GM18519 (cell line): ENCODE data around the gene KIF5C.

Experiments used
- ATAC-seq: cut with Tn5 transposase; IDR thresholded peaks from one replicate; pipeline ENCODE4 v1.9.1; 2021; ENCODE audit warnings: mild to moderate bottlenecking, moderate library complexity; ENCODE audit not compliant: unreplicated experiment, low FRiP score

The KIF5C gene

DNA sequence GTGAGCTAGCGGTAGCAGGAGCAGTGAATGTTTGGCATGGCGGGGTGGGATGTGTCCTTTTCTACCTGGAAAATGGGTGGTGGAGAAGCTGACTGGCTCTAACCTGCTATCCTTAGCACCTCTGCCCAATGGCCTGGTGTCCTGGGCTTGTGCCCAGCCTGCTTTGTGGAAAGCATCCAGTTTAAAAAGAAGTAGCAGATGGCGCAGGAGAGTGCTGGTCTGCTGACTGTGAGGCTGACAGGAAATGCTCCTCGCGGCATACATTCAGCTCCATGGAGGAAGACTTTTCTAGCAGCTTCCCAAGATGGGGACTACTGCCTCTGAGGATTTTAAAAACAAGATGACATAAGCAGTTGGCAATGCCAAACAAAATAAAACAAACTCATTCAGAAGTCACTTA, 107.3 kb downstream of the KIF5C start:
- ATAC-seq: no peak

GRCh38 chr2:148983896-148984295, 108.9 kb downstream of the KIF5C start:
- no peak for ATAC-seq

GRCh38 chr2:148984449-148984848, 109.4 kb downstream of the KIF5C start:
- no peak for ATAC-seq

DNA sequence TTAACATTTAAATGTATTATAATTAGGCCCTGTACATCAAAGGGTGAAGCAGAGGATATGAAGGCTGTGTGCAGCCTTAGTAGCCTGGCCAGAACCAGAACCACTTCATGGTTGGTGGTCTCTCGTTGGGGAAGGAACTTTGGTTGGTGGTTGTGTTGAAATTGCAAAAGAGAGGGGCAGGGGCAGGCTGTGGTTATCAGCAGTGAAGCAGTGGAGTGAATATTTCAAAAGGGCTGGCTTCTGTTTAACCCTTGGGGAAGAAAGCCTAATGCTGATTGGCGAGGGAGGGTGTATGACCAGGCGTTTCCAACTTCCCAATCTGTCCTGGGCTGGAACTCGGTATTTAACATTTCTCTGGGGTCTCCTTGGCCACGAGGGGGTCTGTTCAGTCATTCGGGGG, 112.3 kb downstream of the KIF5C start:
- no peak for ATAC-seq

DNA sequence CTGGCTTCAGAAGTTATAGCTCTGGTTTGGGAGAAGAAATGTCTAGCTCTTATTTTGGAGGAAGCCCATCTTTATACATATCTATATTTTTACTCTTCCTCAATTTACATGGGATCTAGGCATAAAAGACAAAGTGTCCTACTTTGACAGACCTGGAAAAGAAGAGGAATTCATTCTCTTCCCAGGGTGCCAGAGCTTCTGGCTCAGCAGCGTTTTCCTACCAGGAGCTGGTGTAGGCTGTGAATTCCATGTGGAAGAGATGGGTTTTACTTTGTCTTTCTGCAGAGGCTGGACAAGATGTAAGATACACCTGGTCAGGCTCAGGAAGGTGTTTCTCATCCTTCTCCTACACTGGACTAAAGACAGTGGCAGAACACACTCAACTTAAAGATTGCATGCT, 113.3 kb downstream of the KIF5C start:
- ATAC-seq: no peak

DNA sequence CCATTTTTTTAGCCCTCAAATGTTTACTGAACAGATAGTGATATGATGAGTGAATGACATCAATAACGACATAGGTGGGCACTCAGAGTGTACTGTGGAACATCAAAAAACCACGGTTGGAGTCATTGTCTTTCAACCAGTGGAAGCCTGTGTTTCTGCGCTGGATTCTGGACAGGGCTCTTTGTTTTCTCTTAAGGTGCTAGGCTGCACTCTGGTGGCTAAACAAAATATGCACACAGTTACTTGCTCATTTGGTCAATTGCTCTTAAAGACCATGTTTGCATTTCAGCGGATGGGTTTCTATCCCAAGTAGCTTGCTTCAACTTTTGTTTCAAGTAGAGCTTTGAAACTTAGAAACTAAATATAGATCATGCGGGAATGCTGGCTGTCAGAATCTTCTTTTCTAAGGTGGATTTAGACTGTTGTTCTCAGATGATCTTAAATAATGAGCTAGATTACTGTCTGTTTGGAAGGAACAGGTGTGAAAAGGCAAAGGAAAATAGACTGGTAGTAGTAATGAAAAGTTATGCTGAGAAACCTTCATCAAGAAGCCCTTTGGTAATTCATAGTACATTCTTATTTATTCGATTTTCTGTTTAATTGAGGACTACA, 115.0 kb downstream of the KIF5C start:
- peak; percentile 88 for ATAC-seq

GRCh38 chr2:148990968-148991367, 115.9 kb downstream of the KIF5C start:
- ATAC-seq: no peak

GRCh38 chr2:148992448-148992847, 117.4 kb downstream of the KIF5C start:
- no peak for ATAC-seq

DNA sequence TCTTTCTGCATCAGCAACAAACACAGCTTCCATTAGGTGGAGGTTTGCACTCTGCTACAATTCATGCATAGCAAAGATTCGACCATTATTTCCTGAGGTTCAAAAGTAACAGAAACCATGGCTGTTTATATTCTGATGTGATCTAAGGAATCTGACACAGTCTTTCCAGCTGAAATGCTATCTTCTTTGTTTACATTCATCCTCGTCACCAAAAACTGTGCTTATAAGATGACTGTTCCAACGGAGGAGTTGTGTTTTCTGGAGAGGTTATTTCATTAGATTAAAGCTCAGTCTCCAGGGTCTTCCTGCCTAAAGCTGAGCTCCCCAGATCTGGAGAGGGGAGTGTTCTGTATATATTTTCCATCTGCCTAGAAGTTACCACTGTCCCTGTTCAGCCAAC, 118.3 kb downstream of the KIF5C start:
- ATAC-seq: no peak

- no peak for ATAC-seq
These were observed 119.3 kb downstream of the KIF5C start for GRCh38 chr2:148994341-148994740.

GRCh38 chr2:148996805-148997204, 121.8 kb downstream of the KIF5C start:
- no peak for ATAC-seq

DNA sequence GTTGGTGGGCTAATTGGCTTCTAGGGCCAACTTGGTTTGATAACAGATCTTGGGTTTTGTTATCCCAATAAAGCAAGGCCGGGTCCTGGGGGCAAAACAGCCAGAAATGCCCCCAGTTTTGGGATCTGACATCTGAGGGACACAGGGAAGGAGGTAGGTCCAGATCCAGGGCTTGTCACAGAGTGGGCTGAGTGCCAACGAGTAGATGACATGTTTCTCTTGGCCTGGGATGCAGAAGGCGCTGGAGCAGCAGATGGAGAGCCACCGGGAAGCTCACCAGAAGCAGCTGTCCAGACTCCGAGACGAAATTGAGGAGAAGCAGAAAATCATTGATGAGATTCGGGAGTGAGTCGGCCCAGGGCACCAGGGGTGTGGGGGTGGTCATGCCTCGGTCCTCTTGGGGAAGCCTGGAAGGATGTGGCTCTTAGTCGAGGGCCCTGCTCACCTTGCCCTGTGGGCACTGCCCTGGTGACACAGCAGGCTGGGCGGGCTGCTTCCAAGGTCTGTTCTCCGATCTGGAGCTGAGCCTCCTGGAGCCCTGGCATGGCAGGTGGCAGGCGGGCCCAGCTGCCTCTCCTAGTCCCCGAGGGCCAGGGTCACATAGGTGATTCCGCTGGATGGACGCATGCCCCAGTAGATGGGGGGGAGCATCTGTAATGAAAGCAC, 123.3 kb downstream of the KIF5C start:
- ATAC-seq: no peak

- no peak for ATAC-seq
These were observed 123.8 kb downstream of the KIF5C start for GRCh38 chr2:148998831-148999200.

DNA sequence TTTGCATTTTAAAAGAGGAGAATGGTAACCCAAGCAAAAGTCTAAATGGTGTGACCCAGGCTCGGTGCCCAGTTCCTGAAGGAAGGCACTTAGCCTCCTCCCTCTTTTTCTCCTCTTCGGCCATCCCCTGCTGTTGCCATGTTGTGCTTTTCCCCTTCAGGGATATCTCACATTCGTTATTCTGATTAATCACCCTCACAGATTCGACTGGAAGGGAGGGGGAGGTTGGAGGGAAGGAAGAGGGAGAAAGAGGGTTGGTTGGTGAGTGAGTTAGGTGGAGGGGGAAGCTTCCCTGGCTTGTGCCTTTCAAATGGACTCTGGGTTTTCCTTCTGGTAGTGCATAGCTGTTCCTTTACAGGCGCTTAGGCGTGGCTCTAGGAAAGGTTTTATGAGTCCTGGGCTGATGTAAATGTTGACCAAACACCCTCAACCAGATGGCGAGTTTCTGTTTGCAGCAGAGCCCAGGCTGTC, 124.5 kb downstream of the KIF5C start:
- no peak for ATAC-seq

DNA sequence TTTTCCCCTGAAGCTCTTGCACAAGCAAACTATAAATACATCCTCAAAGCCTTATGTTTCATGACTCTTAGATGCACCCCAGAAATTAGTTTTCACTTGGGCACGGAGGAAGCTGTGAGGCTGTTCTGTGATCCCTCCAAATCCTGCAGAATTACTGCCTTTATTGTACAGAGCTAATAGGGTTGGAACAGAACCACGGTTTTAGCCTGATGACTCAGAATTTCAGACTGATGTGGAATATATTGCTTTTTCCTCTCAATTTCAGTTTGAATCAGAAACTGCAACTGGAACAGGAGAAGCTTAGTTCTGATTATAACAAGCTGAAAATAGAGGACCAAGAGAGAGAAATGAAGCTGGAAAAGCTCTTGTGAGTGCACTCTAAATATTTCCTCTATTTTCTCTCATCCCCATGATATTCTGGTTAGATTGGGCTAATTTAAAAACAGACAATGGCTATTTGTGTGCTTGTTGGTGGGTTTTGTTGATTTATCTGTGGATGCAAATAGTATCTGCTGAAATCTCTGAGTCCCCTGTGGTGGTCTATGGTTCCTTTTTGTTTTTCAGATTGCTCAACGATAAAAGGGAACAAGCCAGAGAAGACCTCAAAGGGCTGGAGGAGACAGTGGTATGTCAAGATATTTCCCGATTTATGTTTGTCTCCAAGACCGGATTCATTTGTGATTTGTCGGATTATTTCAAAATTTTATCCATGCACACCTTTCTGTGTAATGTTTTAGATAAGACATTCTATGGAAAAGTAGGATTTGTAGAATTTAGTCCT, 125.3 kb downstream of the KIF5C start:
- no peak for ATAC-seq

DNA sequence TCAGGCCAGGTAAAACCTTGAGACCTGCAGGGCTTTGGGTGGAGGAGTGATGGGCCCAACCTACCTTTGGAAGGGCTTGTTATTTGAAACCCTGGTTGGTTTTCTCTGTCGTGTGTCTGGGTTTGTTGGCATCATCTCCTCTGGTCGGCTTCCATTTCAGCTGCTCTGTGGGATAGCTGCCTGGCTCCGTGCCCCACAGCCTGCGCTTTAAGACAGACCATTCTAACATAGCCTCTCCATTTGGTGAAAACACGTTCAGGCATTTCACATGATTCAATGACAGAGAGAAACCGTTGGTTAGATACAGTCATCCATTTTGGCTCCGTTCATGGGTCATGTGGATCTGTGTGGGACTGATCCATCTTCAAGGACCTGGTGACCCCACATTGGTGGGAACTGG, 126.5 kb downstream of the KIF5C start:
- no peak for ATAC-seq

- no peak for ATAC-seq
These were observed 127.4 kb downstream of the KIF5C start for GRCh38 chr2:149002378-149002890.

- ATAC-seq: no peak
These were observed 128.1 kb downstream of the KIF5C start for GRCh38 chr2:149002891-149003740.

DNA sequence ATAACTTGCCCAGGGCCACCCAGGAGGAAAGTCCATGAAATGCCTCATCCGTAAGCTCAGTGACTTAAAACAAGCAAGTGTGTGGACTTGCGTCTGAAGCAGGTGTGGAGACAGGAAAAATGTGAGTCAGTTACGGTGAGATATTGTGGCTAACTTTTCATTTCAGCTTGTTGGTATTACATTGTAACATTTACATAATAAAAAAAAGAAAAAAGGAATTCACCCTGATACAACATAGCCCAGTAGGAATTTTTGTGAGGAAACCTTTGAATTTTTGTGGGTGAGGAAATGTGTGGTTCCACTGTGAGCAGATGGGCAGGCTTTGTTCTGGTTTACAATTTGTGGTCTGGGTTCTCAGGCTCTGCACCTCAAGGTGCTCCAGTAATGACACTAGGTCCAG, 129.8 kb downstream of the KIF5C start:
- ATAC-seq: no peak

DNA sequence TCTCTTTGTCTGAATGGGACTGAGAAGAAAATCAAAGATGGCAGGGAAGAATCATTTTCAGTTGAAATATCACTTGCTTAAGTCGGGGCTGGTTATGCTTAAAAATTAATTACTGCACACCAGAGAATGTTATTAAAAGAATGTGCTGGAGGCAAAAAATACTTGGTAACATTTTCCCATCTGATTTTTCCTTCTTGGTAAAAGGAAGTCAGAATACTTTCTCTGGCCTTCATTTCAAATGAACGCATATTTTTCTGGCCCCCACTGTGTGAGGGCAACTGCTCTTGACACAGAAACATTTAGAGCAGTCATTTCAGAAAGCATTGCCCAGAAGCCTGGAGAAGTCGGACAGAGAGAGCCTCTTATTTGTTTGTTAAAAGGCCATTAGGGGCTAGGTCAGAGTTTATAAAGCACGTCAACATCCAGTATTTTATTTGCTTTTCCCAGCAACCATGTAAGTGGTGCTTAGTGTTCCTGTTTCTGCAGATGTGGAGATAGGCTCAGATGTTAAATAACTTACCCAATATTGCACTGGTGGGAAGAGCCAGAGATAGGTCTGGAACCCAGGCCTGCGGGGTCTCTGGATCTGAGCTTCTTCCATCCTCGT, 130.5 kb downstream of the KIF5C start:
- ATAC-seq: no peak
